Measurements from ENCODE around the gene LRRC8B. TPM values are rescaled to one million over a fixed set of nuclear protein-coding genes. Genes with fewer than 3 reads are reported as not detected.

Gene LRRC8B
- total and polyA plus RNA-seq, 2 of the 8 experiments (the other 6 are each of a cell fraction or from before 2014, with no cell fraction given): 18.4 to 29.2 TPM

DNA sequence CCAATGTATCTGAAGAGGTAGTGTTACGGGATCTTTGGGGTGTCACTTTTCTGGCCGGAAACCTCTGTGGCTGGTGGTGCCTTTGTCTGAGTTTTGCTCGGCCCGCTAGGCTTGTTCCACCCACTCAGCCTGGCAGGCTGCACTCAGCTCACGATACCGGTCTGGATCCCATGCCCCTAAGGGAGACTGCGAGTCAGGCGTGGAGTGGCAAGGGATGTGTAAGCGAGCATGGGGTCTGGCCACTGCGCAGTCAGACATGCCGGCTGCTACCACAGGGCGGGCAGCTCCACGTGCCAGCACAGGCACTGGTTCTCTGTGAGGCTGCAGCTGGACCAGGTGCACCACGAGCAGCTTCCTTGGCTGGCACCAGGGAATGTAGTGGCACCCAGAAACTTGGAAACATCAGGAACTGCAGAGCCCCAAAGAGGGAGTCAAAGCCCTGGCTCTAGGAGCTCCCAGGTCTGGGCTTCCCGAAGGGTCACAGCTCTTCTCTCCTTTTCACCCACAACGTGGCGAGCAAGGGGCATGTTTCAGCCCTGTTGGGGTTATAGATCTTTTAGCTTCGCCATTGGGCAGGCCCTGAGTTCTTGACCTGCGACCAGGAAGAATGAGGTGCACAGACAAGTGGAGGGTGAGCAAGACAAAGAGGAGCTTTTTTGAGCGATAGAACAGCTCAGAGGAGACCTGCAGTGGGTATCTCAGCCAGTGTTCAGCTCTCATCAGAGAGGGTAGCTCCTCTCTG, 84.5 kb downstream of the LRRC8B start:
- DNase-seq (ENCODE audit: low read depth in 1 of 2, low spot score in 2 of 2): no peak
- Histone ChIP-seq H3K27me3 (replicated peaks in 1 of 4; ENCODE audit: control insufficient read depth in 3 of 4, extremely low read depth in 1 of 4, insufficient read depth in 3 of 4, low read length in 3 of 4) (no peaks in the 10 kb centered on the region), H4K91ac (replicated peaks; ENCODE audit: insufficient read length, low read length) (no peak overlapping the region), H3K4me1 (replicated peaks in 1 of 4; ENCODE audit: control insufficient read depth in 3 of 4, insufficient read depth in 4 of 4, low read length in 3 of 4) (no peaks in the 10 kb centered on the region), H3K23me2 (ENCODE audit: low read depth, low read length) (no peaks in the 10 kb centered on the region), H3K4me3 (ENCODE audit: extremely low read depth in 1 of 4, insufficient read depth in 2 of 4, low read depth in 3 of 4, low read length in 4 of 4) (no peak overlapping the region), H3K9ac (replicated peaks in 1 of 4; ENCODE audit: extremely low read depth in 1 of 4, low read depth in 3 of 4, low read length in 3 of 4) (no peak overlapping the region), H4K8ac (ENCODE audit: extremely low read depth, insufficient read depth, low read length) (peak overlapping the region; percentile 35; the same call in 1 of the 2 replicates), H2BK20ac (ENCODE audit: low read length) (no peak overlapping the region), H3K56ac (replicated peaks; ENCODE audit: insufficient read length, low read depth, low read length) (no peak overlapping the region), H4K20me1 (replicated peaks in 1 of 2; ENCODE audit: control insufficient read depth in 1 of 2, insufficient read depth in 2 of 2, low read length in 2 of 2) (no peaks in the 10 kb centered on the region), H2BK120ac (replicated peaks; ENCODE audit: low read depth, low read length) (no peak overlapping the region), H2BK15ac (ENCODE audit: low read length) (no peak overlapping the region), H3K79me2 (ENCODE audit: control insufficient read depth in 1 of 2, insufficient read depth in 2 of 2, low read length in 2 of 2) (no peaks in the 10 kb centered on the region), H3K79me1 (ENCODE audit: low read depth, low read length) (no peaks in the 10 kb centered on the region), H2AK5ac (ENCODE audit: low read depth, low read length) (no peak overlapping the region), H3K14ac (ENCODE audit: insufficient read length) (no peak overlapping the region), H3K9me3 (ENCODE audit: insufficient read depth in 2 of 2, low read depth in 1 of 2, low read length in 1 of 2) (no peaks in the 10 kb centered on the region), H3K18ac (ENCODE audit: extremely low read depth, low read length) (no peak overlapping the region), H3K4ac (replicated peaks; ENCODE audit: insufficient read length, low read depth, low read length) (no peak overlapping the region), H3K36me3 (ENCODE audit: control insufficient read depth in 2 of 4, insufficient read depth in 4 of 4, low read length in 3 of 4) (no peaks in the 10 kb centered on the region), H4K5ac (ENCODE audit: insufficient read length, low read depth, low read length) (no peak overlapping the region), H3K4me2 (ENCODE audit: insufficient read depth in 1 of 2, low read depth in 2 of 2, low read length in 2 of 2) (no peak overlapping the region), H3K27ac (ENCODE audit: low read depth, low read length) (no peak overlapping the region), H3K23ac (ENCODE audit: insufficient read length) (no peak overlapping the region), H2AFZ (ENCODE audit: low read length) (no peak overlapping the region), H2BK12ac (ENCODE audit: low read depth, low read length) (no peak overlapping the region), H2BK5ac (ENCODE audit: low read depth, low read length) (no peak overlapping the region)
- ChIA-PET CTCF (ENCODE audit: partially characterized antibody) (interaction anchor here (0.6 to 3.7 kb wide), 11 partner anchors 9 to 687 kb away, joined by 3 to 18 read pairs (median 5); no protein-coding TSS in a partner anchor), POLR2A (ENCODE audit: partially characterized antibody) (interaction anchor here (1.0 to 1.1 kb wide), 2 partner anchors 15 to 212 kb away, joined by 3 read pairs; partner anchors contain the start of gene LRRC8D)
- 89% methylated on average over 20 of the region's 20 CpGs; no CpG with 5 or more reads in 1 of the 2 experiments for WGBS, 2 experiments (ENCODE audit: extremely low coverage in 1 of 2, insufficient coverage in 1 of 2, insufficient read length in 1 of 2, insufficient replicate concordance in 2 of 2, low coverage in 1 of 2, low lambda C conversion rate in 2 of 2, missing lambda C conversion rate in 1 of 2)
- FAIRE-seq: no peak
- no peak for TF ChIP-seq SAP30 (IDR thresholded peaks at IDR 0.05; ENCODE audit: insufficient read depth, insufficient replicate concordance, low read length)
- TF ChIP-seq KDM4A (IDR thresholded peaks at IDR 0.05; ENCODE audit: low read depth, low read length, severe bottlenecking): no peak
- no peak for TF ChIP-seq EP300 (IDR thresholded peaks at IDR 0.05; ENCODE audit: borderline replicate concordance in 1 of 2, low read depth in 2 of 2, low read length in 2 of 2)
- TF ChIP-seq EZH2 (IDR thresholded peaks at IDR 0.05; ENCODE audit: low read depth, low read length, severe bottlenecking): no peak
- TF ChIP-seq, protein P1, sequence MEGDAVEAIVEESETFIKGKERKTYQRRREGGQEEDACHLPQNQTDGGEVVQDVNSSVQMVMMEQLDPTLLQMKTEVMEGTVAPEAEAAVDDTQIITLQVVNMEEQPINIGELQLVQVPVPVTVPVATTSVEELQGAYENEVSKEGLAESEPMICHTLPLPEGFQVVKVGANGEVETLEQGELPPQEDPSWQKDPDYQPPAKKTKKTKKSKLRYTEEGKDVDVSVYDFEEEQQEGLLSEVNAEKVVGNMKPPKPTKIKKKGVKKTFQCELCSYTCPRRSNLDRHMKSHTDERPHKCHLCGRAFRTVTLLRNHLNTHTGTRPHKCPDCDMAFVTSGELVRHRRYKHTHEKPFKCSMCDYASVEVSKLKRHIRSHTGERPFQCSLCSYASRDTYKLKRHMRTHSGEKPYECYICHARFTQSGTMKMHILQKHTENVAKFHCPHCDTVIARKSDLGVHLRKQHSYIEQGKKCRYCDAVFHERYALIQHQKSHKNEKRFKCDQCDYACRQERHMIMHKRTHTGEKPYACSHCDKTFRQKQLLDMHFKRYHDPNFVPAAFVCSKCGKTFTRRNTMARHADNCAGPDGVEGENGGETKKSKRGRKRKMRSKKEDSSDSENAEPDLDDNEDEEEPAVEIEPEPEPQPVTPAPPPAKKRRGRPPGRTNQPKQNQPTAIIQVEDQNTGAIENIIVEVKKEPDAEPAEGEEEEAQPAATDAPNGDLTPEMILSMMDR (IDR thresholded peaks at IDR 0.05; ENCODE audit: control extremely low read depth in 1 of 3, insufficient read depth in 1 of 3, low read depth in 1 of 3, low read length in 3 of 3): no peak
- TF ChIP-seq CHD2 (IDR thresholded peaks at IDR 0.05; ENCODE audit: low read length): no peak
- no peak for TF ChIP-seq CREB1 (IDR thresholded peaks at IDR 0.05)
- TF ChIP-seq SIX5 (IDR thresholded peaks at IDR 0.05; ENCODE audit: low read depth, low read length): no peak
- TF ChIP-seq, protein P2, sequence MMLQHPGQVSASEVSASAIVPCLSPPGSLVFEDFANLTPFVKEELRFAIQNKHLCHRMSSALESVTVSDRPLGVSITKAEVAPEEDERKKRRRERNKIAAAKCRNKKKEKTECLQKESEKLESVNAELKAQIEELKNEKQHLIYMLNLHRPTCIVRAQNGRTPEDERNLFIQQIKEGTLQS (IDR thresholded peaks at IDR 0.05; ENCODE audit: insufficient read depth, low read depth, low read length): no peak

All from H1 (cell line).